HS-5 (cell line): ENCODE measurements around the gene S100A7.
A peak's percentile ranks its signal among the peaks of the same experiment; 100 is the strongest.
"Not testable (repeated sequence)": the region's sequence is repeated elsewhere in the genome, so short reads cannot be mapped to it uniquely, and the experiment has no call there.

Source experiments
- DNase-seq: peaks from one replicate; pipeline ENCODE4 v3.0.0-alpha.2; 2012; ENCODE audit warnings: low read depth

Gene S100A7

DNA sequence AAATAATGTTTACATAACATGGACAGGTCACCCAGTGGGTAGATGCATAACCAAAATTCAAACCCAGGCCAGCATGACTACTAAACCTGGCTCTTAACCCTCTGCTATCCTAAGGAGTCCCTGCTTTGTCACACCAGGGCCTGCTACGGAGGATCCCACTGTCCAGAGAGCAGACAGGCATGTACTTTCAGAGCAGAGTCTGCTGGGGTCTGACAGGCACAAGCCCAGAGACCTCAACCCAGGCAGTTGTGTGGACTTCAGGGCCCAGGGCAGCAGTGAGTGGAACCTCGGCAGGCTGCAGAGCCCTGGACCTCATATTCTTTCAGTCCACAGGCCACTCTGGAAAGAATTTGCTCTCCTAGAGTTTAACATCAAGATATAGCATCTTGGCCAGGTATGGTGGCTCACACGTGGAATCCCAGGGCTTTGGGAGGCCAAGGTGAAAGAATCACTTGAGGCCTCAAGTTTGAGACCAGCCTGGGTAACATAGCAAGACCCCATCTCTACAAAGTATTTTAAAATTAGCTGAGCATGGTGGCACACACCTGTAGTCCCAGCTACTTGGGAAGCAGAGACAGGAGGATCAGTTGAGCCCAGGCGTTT lies 16.1 kb upstream of the S100A7 start:
- DNase-seq, result no peak

GRCh38 chr1:153475282-153475681 lies 14.8 kb upstream of the S100A7 start:
- no peak for DNase-seq

- DNase-seq, result no peak
These were observed 13.9 kb upstream of the S100A7 start for GRCh38 chr1:153474347-153474746.

- DNase-seq, result peak; percentile 34
These were observed 10.3 kb upstream of the S100A7 start for GRCh38 chr1:153470707-153471106.

DNA sequence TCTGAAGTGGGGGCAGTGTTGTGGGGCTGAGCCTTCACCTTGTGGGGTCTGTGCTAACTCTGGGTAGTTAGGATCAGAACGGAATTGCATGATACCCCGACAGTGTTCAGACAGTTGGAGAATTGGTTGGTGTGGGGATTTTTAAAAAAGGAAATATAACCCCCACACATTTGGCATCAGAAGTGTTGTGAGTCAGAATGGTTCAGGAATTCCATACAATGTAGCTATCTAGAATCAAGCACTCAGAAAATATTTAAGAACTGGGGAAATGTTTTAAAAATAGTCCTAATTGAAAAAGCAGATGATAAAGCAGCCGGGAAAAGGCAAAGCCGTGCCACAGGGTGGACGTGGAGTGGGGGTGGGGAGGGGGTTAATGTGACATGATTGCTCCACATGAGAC lies 6.5 kb upstream of the S100A7 start:
- no peak for DNase-seq

DNA sequence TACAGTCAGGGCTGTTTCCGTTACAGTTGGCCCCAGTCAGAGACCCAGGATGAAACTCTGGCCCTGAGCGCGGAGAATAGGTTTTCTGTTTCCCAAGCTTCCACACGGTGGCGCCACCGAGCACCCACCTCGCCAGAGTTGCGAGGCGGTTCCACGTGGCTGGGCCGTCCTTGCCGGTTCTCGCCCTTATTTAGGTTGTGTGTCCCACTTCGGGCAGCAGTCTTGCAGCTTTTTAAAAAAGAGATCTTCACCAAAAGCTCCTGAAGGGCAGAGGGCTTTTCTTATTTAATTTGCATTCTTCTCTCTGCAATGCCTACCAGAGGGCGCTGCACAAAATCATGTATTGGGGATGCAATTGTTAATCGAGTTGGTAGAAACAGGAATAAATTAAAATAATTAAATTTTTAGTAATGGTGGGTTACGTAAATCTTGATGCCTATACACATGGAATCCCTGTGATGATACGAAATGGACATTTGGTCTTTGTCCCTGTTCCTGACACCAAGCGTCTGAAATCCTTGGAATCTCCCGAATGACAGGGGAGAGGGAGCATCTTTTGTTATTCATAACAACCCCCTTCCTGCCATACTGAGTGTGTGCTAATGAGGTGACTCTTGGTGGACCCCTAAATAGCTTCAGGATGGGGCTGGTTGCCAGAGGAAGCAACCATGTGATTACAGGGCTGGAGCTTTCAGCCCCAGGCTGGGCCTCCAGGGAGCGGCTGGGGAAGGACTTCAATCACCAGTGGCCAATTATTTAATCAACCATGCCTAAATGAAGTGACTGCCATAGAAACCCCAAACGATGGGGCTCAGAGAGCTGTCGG lies 5.6 kb upstream of the S100A7 start:
- no peak for DNase-seq

GRCh38 chr1:153462741-153463140 lies 2.3 kb upstream of the S100A7 start:
- not testable (repeated sequence) for DNase-seq

- no peak for DNase-seq
These were observed 796 bp downstream of the S100A7 start for GRCh38 chr1:153459655-153460054.

DNA sequence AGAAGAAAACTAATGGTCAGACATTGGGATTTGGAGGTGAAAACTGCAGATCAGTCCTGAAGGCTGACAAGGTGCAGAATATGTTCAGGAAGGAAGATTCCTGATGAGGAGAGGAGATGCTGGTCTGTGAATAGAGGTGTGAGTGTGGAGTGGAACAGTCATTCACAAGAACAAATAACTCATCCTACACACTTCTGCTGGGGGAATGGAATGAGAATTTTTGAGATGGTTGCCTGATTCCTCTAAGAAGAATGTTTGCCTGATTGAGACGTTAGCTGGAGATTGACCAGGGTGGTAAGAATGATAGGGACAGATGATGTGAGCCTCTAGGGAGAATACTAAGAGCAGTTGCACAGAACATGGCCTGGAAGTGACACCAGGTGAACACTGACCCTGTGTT lies 4.1 kb downstream of the S100A7 start:
- no peak for DNase-seq

DNA sequence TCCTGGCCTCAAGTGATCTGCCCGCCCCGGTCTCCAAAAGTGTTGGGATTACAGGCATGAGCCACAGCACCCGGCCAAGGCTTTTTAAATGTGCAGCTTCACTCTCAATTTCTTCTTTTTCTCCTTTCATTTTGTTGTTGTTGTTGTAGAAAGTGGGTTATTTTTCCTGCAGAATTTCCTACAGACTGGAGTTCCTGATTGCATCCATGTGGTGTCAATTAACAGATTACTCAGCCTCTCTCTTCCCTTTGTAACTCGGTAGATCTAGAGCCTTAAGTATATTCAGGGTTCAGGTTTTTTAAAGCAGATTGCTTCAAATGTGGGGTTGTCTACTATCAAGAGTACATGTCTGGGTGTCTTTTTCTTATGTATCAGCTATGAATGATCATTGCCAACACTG lies 11.6 kb downstream of the S100A7 start:
- DNase-seq, result not testable (repeated sequence)

- peak; percentile 95 for DNase-seq
These were observed 12.8 kb downstream of the S100A7 start for GRCh38 chr1:153447498-153448170.

- no peak for DNase-seq
These were observed 16.4 kb downstream of the S100A7 start for GRCh38 chr1:153444078-153444477.

GRCh38 chr1:153443486-153443885 lies 17.0 kb downstream of the S100A7 start:
- no peak for DNase-seq

DNA sequence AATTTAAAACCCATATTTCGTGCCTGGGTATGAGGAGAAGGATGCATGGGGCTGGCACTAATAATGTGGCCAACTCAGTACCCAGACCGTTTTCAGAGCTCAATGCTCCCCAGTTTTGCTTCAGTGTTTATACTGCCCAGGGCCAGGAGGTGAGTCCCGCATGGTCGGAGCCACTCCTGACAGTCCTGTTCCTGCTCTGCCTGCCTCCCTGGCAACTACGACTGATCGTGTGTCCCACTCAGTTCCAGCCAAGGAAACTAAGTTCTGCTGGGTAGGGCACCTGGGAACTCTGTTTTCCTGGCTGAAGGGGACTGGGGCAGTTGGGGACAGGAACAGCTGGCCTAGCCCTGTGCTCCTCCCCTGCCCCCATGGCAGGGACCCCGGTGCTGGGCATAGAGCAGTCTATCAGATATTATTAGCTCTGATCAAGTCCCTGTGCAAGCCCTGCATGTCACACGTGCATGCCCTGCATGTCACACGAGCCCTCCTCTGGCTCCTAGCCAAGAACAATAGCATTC lies 19.2 kb downstream of the S100A7 start:
- DNase-seq, result no peak

DNA sequence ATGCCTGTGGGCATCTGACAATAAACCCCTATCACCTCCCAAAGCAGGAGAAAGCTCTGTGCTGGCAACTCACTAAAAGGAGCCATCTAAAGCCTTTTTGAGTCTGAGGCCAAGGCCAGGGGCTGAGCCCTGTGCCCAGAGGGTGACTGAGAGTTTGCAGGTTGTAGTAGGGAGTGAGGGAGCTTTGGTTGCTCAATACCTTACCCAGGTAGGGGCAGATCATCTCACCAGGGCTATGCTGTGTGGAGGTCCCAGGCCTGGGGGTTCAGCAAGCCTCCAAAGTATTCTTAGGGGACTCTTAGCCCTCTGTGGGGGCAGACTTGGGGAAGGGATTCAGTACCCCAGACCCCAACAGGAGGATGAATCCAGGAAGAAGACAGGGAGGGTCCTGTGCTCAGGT lies 21.2 kb downstream of the S100A7 start:
- DNase-seq, result no peak

- no peak for DNase-seq
These were observed 21.9 kb downstream of the S100A7 start for GRCh38 chr1:153438599-153438998.

- DNase-seq, result no peak
These were observed 23.2 kb downstream of the S100A7 start for GRCh38 chr1:153437236-153437635.

GRCh38 chr1:153434746-153435455 lies 25.6 kb downstream of the S100A7 start:
- no peak for DNase-seq

GRCh38 chr1:153432874-153433681 lies 27.4 kb downstream of the S100A7 start:
- DNase-seq, result no peak

GRCh38 chr1:153431928-153432327 lies 28.5 kb downstream of the S100A7 start:
- DNase-seq, result no peak

DNA sequence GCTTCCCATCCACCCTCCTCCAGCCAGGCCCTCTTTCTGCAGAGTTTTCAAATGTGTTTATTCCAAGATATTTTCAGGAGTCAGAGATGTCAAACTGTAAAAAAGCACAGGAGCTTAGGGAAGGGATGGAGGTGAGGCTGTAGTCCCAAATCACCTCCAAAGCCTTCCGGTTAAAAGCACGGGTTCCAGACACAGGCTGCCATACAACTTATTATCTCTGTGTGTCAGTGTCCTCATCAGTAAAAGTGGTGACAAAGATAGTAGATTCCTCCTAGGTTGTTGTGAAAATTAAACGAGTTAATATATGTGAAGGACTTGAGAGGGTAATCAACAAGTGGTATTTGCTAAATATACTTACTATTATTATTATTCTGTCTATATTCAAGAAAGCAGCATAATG lies 29.0 kb downstream of the S100A7 start:
- DNase-seq, result no peak
